HG02885 (cell line): ENCODE measurements around the gene IL1RL2.

ENCODE experiments used
- ATAC-seq: cut with Tn5 transposase; IDR thresholded peaks from one replicate; pipeline ENCODE4 v1.9.1; 2021; ENCODE audit warnings: mild to moderate bottlenecking; ENCODE audit not compliant: unreplicated experiment, poor library complexity

IL1RL2 gene

DNA sequence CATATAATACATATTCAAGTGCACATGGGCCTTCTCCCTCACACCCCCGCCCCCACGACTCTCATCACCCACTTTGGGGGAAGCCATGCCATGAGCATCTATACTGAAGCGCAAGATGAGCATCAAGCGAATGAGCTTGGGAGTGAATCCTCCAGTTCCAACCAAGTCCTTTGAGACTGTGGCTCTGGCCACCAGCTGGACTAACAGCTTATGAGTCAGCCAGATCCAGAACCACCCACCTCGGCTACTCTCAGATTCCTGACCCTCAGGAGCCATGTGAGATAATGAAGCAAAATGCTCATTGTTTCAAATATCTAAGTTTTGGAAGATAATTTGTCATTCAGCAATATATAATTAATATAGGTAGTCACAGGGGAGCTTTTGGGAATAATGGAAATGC, 102.3 kb downstream of the IL1RL2 start:
- ATAC-seq, result no peak
